ENCODE data around the gene TNPO2. TPM values are rescaled to one million over a fixed set of nuclear protein-coding genes. Genes with fewer than 3 reads are reported as not detected.

TNPO2 gene
- total and polyA plus RNA-seq, 2 donors (not counting 1 experiment from before 2014, with no cell fraction given) = 36.0 to 52.5 TPM

DNA sequence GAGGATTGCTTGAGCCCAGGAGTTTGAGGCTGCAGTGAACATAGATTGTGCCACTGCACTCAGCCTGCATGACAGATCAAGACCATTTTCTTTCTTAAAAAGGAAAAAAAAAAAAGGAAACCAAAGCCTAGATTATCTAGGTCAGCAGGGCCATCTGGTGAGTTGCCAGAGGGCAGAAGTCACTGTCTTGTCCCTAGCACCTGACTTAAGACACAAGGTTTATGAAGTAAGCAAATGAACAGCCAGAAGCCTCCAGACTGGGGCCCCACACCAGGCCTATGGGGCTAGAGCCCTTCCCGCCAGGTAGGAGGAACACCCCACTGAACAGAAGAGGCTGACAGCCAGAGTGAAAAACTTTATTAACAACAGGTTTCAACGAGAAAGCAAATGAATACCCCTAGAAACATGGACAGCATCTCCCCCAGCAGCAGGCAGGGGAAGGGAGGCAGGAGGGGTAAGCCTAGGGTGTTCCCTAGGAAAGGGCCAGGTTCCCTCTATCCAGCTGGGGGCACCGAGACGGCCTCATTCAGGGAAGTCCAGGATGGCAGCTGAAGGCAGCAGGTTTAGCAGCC, 55.9 kb downstream of the TNPO2 start:
- no peak for TF ChIP-seq EZH2 (IDR thresholded peaks at IDR 0.05; ENCODE audit: low read length, missing control alignments)
- TF ChIP-seq, protein P1, sequence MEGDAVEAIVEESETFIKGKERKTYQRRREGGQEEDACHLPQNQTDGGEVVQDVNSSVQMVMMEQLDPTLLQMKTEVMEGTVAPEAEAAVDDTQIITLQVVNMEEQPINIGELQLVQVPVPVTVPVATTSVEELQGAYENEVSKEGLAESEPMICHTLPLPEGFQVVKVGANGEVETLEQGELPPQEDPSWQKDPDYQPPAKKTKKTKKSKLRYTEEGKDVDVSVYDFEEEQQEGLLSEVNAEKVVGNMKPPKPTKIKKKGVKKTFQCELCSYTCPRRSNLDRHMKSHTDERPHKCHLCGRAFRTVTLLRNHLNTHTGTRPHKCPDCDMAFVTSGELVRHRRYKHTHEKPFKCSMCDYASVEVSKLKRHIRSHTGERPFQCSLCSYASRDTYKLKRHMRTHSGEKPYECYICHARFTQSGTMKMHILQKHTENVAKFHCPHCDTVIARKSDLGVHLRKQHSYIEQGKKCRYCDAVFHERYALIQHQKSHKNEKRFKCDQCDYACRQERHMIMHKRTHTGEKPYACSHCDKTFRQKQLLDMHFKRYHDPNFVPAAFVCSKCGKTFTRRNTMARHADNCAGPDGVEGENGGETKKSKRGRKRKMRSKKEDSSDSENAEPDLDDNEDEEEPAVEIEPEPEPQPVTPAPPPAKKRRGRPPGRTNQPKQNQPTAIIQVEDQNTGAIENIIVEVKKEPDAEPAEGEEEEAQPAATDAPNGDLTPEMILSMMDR (conservative IDR thresholded peaks at IDR 0.05 in 1 of 2, IDR thresholded peaks at IDR 0.05 in 1 of 2; ENCODE audit: low read depth in 1 of 2, low read length in 2 of 2) = no peak
- DNase-seq (ENCODE audit: low read depth in 2 of 2) = no peak
- Histone ChIP-seq H3K9me3 (ENCODE audit: control insufficient read depth, insufficient read depth, low read depth, low read length) (no peaks in the 10 kb centered on the region), H2AFZ (ENCODE audit: low read length) (no peak overlapping the region), H3K4me1 (ENCODE audit: control insufficient read depth, extremely low read depth, insufficient read depth, low read length) (peaks cover 12% of the 10 kb centered on the region), H3K9ac (ENCODE audit: insufficient read depth, low read length) (no peak overlapping the region), H3K4me3 (replicated peaks in 1 of 4; ENCODE audit: control extremely low read depth in 1 of 4, insufficient read depth in 1 of 4, low read depth in 3 of 4, low read length in 4 of 4) (peak overlapping the region in 2 of 4 experiments; percentile 86 to 90), H3K4me2 (ENCODE audit: extremely low read depth, insufficient read depth, low read length) (peak overlapping the region; percentile 77), H4K20me1 (ENCODE audit: control insufficient read depth, extremely low read depth, insufficient read depth, low read length) (no peaks in the 10 kb centered on the region), H3K27ac (ENCODE audit: insufficient read depth, low read length) (no peak overlapping the region), H3K36me3 (ENCODE audit: control insufficient read depth, insufficient read depth, low read length) (peaks cover 7% of the 10 kb centered on the region), H3K27me3 (ENCODE audit: control insufficient read depth, insufficient read depth, low read length) (no peaks in the 10 kb centered on the region), H3K79me2 (ENCODE audit: control insufficient read depth, insufficient read depth, low read length) (peaks cover 30% of the 10 kb centered on the region)

DNA sequence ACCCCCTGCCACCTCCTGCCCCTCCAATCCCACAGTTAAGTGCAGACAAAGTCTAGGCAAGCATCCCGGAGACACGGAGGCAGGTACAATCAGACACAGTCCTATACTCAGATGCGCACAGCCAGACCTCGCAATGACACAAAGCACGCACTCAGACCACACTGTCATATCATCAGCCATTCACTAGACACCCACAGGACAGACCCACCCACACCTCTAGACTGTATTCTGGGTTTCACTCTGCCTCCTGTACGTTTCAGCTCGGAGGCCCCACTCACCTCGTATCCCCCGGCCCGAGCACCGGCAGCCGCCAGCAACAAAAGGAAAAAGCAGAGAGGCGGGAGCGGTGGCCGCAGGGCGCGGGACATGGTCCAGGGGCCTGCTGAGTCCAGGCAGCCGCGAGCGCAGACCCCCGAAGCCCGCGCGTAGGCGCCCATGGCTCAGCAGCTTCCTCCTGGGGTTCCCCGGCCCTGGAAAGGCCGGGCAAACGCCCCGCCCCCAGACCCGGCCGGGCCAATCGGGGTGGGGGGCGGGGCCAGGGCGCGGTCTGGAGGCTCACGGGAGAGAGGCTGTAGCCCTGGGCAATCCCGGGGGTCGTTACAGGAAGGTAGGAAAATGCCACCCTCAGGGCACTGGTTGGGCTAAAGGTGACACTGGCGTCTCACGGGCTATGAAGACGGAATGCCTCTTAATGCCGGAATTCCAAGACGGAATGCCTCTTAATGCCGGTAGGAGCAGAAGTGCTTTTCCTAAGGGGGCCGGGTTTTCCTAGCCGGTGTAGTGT, 57.3 kb downstream of the TNPO2 start, which contains the start of the genes MAN2B1 and WDR83:
TSS of gene MAN2B1 (minus strand) at position 478 of the 784 bp plus-strand sequence. CDS start at position 437, 41 bp downstream.
TSS of gene WDR83 (plus strand) at position 543 of the 784 bp plus-strand sequence. CDS start 2,984 bp downstream, outside the sequence.
- Histone ChIP-seq H3K27me3 (ENCODE audit: control insufficient read depth, insufficient read depth, low read length) (no peaks in the 10 kb centered on the region), H3K4me1 (ENCODE audit: control insufficient read depth, extremely low read depth, insufficient read depth, low read length) (peaks cover 12% of the 10 kb centered on the region), H3K27ac (ENCODE audit: insufficient read depth, low read length) (peak within 1 kb of the TSS; percentile 58), H3K4me3 (replicated peaks in 1 of 4; ENCODE audit: control extremely low read depth in 1 of 4, insufficient read depth in 1 of 4, low read depth in 3 of 4, low read length in 4 of 4) (peak within 1 kb of the TSS; percentile 50 to 91 (median 82)), H2AFZ (ENCODE audit: low read length) (peak within 1 kb of the TSS; percentile 99), H3K9ac (ENCODE audit: insufficient read depth, low read length) (peak within 1 kb of the TSS; percentile 73), H4K20me1 (ENCODE audit: control insufficient read depth, extremely low read depth, insufficient read depth, low read length) (no peaks in the 10 kb centered on the region), H3K79me2 (ENCODE audit: control insufficient read depth, insufficient read depth, low read length) (peaks cover 30% of the 10 kb centered on the region), H3K36me3 (ENCODE audit: control insufficient read depth, insufficient read depth, low read length) (peaks cover 3% of the 10 kb centered on the region), H3K4me2 (ENCODE audit: extremely low read depth, insufficient read depth, low read length) (peak within 1 kb of the TSS; percentile 96), H3K9me3 (ENCODE audit: control insufficient read depth, insufficient read depth, low read depth, low read length) (no peaks in the 10 kb centered on the region)
- TF ChIP-seq EZH2 (IDR thresholded peaks at IDR 0.05; ENCODE audit: low read length, missing control alignments) = no peak
- TF ChIP-seq, protein P1 (conservative IDR thresholded peaks at IDR 0.05 in 1 of 2, IDR thresholded peaks at IDR 0.05 in 1 of 2; ENCODE audit: low read depth in 1 of 2, low read length in 2 of 2) = no peak
- peak; percentile 48 to 58 for DNase-seq (ENCODE audit: low read depth in 2 of 2)

DNA sequence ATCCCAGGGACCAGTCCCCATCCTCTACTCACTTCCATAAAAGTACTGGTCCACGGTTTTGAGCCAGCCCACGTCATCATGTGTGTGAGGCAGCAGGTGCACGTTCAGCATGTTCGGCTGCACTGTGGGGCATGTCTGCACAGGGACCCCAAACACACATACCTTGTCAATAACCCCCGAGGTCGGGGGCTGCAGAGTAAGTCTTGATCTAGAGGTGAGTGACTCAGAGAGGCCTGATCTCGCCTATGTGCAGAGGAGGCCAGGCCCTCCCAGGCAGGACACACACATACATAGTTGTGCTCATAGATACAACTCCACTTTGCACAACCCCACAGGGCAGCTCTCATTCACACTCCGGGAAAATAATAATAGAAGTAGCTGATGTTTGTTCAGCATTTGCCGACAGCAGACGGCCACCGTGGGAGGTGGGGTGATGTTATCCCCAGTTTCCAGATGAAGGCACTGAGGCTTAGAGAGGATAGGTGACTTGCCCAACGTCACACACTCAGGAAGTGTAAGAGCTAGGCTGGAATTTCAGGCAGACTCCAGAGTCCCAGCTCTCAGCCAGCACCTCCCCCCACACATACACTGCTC, 58.0 kb downstream of the TNPO2 start:
- peak in 1 of 2 donors; percentile 14 for DNase-seq (ENCODE audit: low read depth in 2 of 2)
- peak overlapping the region; percentile 75 for H3K4me2 ChIP-seq (ENCODE audit: extremely low read depth, insufficient read depth, low read length)
- peak overlapping the region; percentile 50 to 91 (median 82) for H3K4me3 ChIP-seq (replicated peaks in 1 of 4; ENCODE audit: control extremely low read depth in 1 of 4, insufficient read depth in 1 of 4, low read depth in 3 of 4, low read length in 4 of 4)
- H3K27ac ChIP-seq (ENCODE audit: insufficient read depth, low read length) = no peak overlapping the region
- no peaks in the 10 kb centered on the region for H3K9me3 ChIP-seq (ENCODE audit: control insufficient read depth, insufficient read depth, low read depth, low read length)
- H3K27me3 ChIP-seq (ENCODE audit: control insufficient read depth, insufficient read depth, low read length) = no peaks in the 10 kb centered on the region
- peak overlapping the region; percentile 19 for H2AFZ ChIP-seq (ENCODE audit: low read length)
- peaks cover 29% of the 10 kb centered on the region for H3K79me2 ChIP-seq (ENCODE audit: control insufficient read depth, insufficient read depth, low read length)
- H3K36me3 ChIP-seq (ENCODE audit: control insufficient read depth, insufficient read depth, low read length) = peaks cover 5% of the 10 kb centered on the region
- H3K4me1 ChIP-seq (ENCODE audit: control insufficient read depth, extremely low read depth, insufficient read depth, low read length) = peaks cover 12% of the 10 kb centered on the region
- TF ChIP-seq, protein P1 (conservative IDR thresholded peaks at IDR 0.05 in 1 of 2, IDR thresholded peaks at IDR 0.05 in 1 of 2; ENCODE audit: low read depth in 1 of 2, low read length in 2 of 2) = no peak
- no peak for TF ChIP-seq EZH2 (IDR thresholded peaks at IDR 0.05; ENCODE audit: low read length, missing control alignments)
- no peaks in the 10 kb centered on the region for H4K20me1 ChIP-seq (ENCODE audit: control insufficient read depth, extremely low read depth, insufficient read depth, low read length)
- H3K9ac ChIP-seq (ENCODE audit: insufficient read depth, low read length) = no peak overlapping the region
